Amygdala (tissue), 56 donors: ENCODE data around the gene ALMS1.
"Not testable (repeated sequence)": the region's sequence is repeated elsewhere in the genome, so short reads cannot be mapped to it uniquely, and the experiment has no call there.

Source experiments
- DNase-seq, 56 donors: peaks; one replicate each; lab custom pipeline; 2025; lab: John Stamatoyannopoulos, UW

The ALMS1 gene

GRCh38 chr2:73604589-73604988 is 219.0 kb downstream of the ALMS1 start:
- not testable (repeated sequence) for DNase-seq

GRCh38 chr2:73610111-73610510 is 224.5 kb downstream of the ALMS1 start:
- no peak for DNase-seq

- DNase-seq, result no peak
Measured at GRCh38 chr2:73611193-73611592, 225.6 kb downstream of the ALMS1 start.

GRCh38 chr2:73611867-73612266 is 226.2 kb downstream of the ALMS1 start:
- no peak for DNase-seq

- no peak for DNase-seq
Measured at GRCh38 chr2:73614105-73614504, 228.5 kb downstream of the ALMS1 start.

- no peak for DNase-seq
Measured at GRCh38 chr2:73614997-73615396, 229.4 kb downstream of the ALMS1 start.

GRCh38 chr2:73619925-73620324 is 234.3 kb downstream of the ALMS1 start:
- DNase-seq, result not testable (repeated sequence)

GRCh38 chr2:73624036-73624435 is 238.4 kb downstream of the ALMS1 start:
- not testable (repeated sequence) for DNase-seq

GRCh38 chr2:73624625-73625024 is 239.0 kb downstream of the ALMS1 start:
- DNase-seq, result not testable (repeated sequence)

GRCh38 chr2:73626237-73626636 is 240.6 kb downstream of the ALMS1 start:
- DNase-seq, result not testable (repeated sequence)

GRCh38 chr2:73628493-73628892 is 242.9 kb downstream of the ALMS1 start:
- DNase-seq, result not testable (repeated sequence)

- DNase-seq, result not testable (repeated sequence)
Measured at GRCh38 chr2:73630662-73631266, 245.1 kb downstream of the ALMS1 start.

GRCh38 chr2:73636977-73637376 is 251.3 kb downstream of the ALMS1 start:
- DNase-seq, result not testable (repeated sequence)

GRCh38 chr2:73638429-73638828 is 252.8 kb downstream of the ALMS1 start:
- DNase-seq, result no peak

- peak in 2 of 56 donors; percentile 4 to 16 for DNase-seq
Measured at GRCh38 chr2:73640511-73640911, 254.9 kb downstream of the ALMS1 start.

GRCh38 chr2:73640946-73641766 is 255.5 kb downstream of the ALMS1 start:
- no peak for DNase-seq

- DNase-seq, result no peak
Measured at GRCh38 chr2:73641767-73642062, 256.1 kb downstream of the ALMS1 start.

- DNase-seq, result no peak
Measured at GRCh38 chr2:73642338-73643018, 256.8 kb downstream of the ALMS1 start, which contains the start of gene NAT8. TSS of gene NAT8 (minus strand) at chr2:73642422. CDS start at chr2:73641628, 794 bp downstream.

GRCh38 chr2:73647690-73648089 is 262.1 kb downstream of the ALMS1 start:
- not testable (repeated sequence) for DNase-seq

GRCh38 chr2:73651591-73652230 is 266.1 kb downstream of the ALMS1 start:
- no peak for DNase-seq

- DNase-seq, result no peak
Measured at GRCh38 chr2:73652348-73652747, 266.7 kb downstream of the ALMS1 start.
